ENCODE results near the gene REM2. TPM values are rescaled to one million over a fixed set of nuclear protein-coding genes. Genes with fewer than 3 reads are reported as not detected.
"Not testable (repeated sequence)": the region's sequence is repeated elsewhere in the genome, so short reads cannot be mapped to it uniquely, and the experiment has no call there.

Gene REM2
- total RNA-seq, 2 donors from 2014 or later: 0.77 to 1.2 TPM

DNA sequence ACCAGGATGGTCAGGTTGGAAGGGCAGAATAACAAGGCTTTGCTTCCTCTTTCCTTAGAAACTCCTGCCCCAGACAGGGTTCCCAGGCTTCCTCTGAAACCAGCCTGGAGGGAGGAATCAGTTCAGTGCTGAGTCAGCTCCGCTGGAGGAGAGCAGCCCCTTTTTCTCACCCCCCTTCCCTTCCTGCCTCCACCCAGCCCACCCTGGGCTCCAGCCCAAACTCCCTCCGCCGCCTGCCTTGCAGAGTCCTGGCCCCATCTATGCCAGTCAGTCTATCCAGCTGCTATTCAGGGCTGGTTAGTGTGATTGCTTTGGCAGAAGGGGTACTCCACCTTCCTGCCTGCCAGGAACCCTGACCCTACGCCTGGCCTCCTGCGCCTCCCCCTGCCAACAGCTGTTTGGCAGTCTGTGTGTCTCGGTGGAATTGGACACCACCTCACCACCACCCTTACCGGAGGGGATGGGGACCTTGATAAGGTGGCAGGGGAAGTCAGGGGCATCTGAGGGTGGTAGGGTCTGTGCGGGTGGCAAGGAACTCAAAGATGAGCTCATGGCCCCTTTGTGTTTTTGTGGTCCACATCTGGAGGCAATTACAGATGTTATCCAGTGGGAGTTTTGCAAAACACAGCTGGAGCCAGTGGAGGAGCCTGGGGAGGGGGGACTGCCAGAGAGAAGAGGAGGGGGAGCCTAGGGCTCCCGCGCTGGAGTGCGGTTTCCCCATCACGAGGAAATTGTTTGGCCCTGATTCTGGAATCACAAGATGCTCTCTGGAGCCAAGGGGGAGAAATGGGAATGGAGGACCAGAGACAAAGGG lies 34.5 kb upstream of the REM2 start:
- Histone ChIP-seq H3K27ac (ENCODE audit: low read depth, low read length) (peak overlapping the region; percentile 51), H3K9ac (ENCODE audit: extremely low read depth, low read length, poor library complexity, severe bottlenecking) (no peak overlapping the region), H3K4me3 (ENCODE audit: low read length) (no peak overlapping the region), H3K36me3 (ENCODE audit: control insufficient read depth, insufficient read depth, low read length) (peaks cover 23% of the 10 kb centered on the region), H3K9me3 (ENCODE audit: control insufficient read depth, low read length) (no peaks in the 10 kb centered on the region), H3K4me1 (ENCODE audit: control insufficient read depth, insufficient read depth, low read length) (peaks cover 3% of the 10 kb centered on the region), H3K27me3 (ENCODE audit: control insufficient read depth, insufficient read depth, low read length, poor library complexity, severe bottlenecking) (no peaks in the 10 kb centered on the region)
- DNase-seq: peak; percentile 69
- 67 to 79% methylated on average over 2 to 12 of the region's 12 CpGs for WGBS, 2 experiments (ENCODE audit: insufficient coverage in 1 of 2, insufficient read length in 1 of 2)
- H3K4me3 Mint-ChIP-seq: no peak overlapping the region
- peaks cover 29% of the 10 kb centered on the region for H3K36me3 Mint-ChIP-seq (ENCODE audit: low read depth)
- H3K27ac Mint-ChIP-seq: peak overlapping the region; percentile 61
- H3K27me3 Mint-ChIP-seq (ENCODE audit: insufficient read depth): no peaks in the 10 kb centered on the region
- H3K4me1 Mint-ChIP-seq: peaks cover 22% of the 10 kb centered on the region
- H3K9me3 Mint-ChIP-seq: no peaks in the 10 kb centered on the region
- TF ChIP-seq, protein P1, sequence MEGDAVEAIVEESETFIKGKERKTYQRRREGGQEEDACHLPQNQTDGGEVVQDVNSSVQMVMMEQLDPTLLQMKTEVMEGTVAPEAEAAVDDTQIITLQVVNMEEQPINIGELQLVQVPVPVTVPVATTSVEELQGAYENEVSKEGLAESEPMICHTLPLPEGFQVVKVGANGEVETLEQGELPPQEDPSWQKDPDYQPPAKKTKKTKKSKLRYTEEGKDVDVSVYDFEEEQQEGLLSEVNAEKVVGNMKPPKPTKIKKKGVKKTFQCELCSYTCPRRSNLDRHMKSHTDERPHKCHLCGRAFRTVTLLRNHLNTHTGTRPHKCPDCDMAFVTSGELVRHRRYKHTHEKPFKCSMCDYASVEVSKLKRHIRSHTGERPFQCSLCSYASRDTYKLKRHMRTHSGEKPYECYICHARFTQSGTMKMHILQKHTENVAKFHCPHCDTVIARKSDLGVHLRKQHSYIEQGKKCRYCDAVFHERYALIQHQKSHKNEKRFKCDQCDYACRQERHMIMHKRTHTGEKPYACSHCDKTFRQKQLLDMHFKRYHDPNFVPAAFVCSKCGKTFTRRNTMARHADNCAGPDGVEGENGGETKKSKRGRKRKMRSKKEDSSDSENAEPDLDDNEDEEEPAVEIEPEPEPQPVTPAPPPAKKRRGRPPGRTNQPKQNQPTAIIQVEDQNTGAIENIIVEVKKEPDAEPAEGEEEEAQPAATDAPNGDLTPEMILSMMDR (conservative IDR thresholded peaks at IDR 0.05): no peak

DNA sequence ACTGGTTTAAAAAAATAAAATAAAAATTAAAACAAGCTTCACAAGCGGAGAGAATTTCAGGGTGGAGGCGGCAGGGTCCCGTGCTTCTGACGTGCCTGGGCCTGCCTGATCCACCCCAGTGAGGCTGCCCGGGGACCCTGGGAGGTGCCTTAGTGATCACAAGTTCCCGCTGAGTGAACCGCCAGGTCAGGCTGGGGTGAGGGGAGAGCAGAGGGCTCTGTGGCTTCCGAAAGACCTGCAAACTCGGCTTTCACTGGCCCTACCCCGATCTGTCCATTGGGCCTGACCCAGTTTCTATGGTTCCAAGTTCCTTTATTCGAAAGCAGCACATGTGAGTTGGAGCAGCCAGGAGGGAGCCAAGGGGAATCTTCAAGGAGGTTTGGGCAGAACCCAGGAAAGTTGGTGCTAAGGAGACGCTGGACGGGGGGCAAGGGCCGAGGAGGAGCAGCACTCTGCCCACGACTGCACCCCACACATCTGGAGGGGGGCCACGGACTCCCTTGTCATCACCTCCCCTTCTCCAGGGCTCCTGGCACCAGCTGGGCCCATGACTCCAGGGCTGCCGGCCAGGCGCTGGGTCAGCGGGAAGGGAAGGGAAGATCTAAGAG lies 33.7 kb upstream of the REM2 start:
- no peak overlapping the region for H3K27ac Mint-ChIP-seq
- no peaks in the 10 kb centered on the region for H3K27me3 Mint-ChIP-seq (ENCODE audit: insufficient read depth)
- peaks cover 21% of the 10 kb centered on the region for H3K36me3 Mint-ChIP-seq (ENCODE audit: low read depth)
- TF ChIP-seq, protein P1 (conservative IDR thresholded peaks at IDR 0.05): no peak
- no peaks in the 10 kb centered on the region for H3K9me3 ChIP-seq (ENCODE audit: control insufficient read depth, low read length)
- no peaks in the 10 kb centered on the region for H3K27me3 ChIP-seq (ENCODE audit: control insufficient read depth, insufficient read depth, low read length, poor library complexity, severe bottlenecking)
- H3K4me1 Mint-ChIP-seq: peaks cover 22% of the 10 kb centered on the region
- H3K27ac ChIP-seq (ENCODE audit: low read depth, low read length): no peak overlapping the region
- peaks cover 3% of the 10 kb centered on the region for H3K4me1 ChIP-seq (ENCODE audit: control insufficient read depth, insufficient read depth, low read length)
- peak; percentile 66 for DNase-seq
- WGBS, 2 experiments (ENCODE audit: insufficient coverage in 1 of 2, insufficient read length in 1 of 2): 85 to 90% methylated on average over 8 to 16 of the region's 19 CpGs
- H3K36me3 ChIP-seq (ENCODE audit: control insufficient read depth, insufficient read depth, low read length): peaks cover 19% of the 10 kb centered on the region
- no peak overlapping the region for H3K4me3 ChIP-seq (ENCODE audit: low read length)
- H3K4me3 Mint-ChIP-seq: no peak overlapping the region
- no peaks in the 10 kb centered on the region for H3K9me3 Mint-ChIP-seq
- no peak overlapping the region for H3K9ac ChIP-seq (ENCODE audit: extremely low read depth, low read length, poor library complexity, severe bottlenecking)

DNA sequence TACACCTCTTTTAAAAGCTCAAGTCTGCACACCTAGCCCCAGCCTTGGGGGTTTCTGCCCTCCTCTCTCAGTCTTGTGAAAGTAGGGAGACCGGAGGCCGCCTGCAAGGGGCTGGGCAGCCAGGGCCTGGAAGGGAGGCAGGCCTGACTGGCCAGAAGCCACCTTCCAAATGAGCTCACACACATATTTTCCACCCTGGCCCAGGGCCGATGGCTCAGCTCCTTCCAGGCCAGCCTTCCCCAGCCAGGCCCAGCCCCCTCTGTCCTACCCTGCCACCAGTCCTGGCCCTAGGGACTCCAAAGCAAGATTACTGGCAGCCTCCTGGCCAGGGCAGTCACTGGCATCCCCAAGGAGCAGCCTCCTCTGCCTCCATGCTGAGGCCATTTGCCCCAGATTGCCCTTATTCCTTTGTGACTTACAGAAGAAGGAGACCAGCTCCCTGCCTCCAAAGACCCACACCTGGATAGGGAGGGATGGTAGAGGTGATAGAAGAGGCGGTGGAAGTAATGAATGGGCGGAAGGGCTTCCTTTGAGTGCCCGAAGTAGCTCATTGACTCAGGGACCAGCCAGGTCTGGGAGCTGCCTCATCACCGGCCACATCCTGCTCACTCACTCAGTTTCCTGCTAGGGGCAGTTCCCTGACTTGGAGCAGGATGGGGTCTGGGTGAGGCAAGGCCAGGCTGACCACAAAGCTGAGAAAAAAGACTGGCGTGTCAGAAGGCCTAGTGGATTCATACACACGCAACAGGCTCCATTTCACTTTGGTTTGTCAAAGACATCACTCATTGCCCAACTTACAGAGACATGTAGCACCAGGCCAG lies 31.9 kb upstream of the REM2 start:
- DNase-seq: no peak
- Mint-ChIP-seq H3K27me3 (ENCODE audit: insufficient read depth) (no peaks in the 10 kb centered on the region), H3K4me3 (no peak overlapping the region), H3K4me1 (peaks cover 22% of the 10 kb centered on the region), H3K27ac (no peak overlapping the region), H3K36me3 (ENCODE audit: low read depth) (peaks cover 3% of the 10 kb centered on the region), H3K9me3 (no peaks in the 10 kb centered on the region)
- no peaks in the 10 kb centered on the region for H3K27me3 ChIP-seq (ENCODE audit: control insufficient read depth, insufficient read depth, low read length, poor library complexity, severe bottlenecking)
- WGBS, 2 experiments (ENCODE audit: insufficient coverage in 1 of 2, insufficient read length in 1 of 2): 94 to 100% methylated on average over 5 to 9 of the region's 9 CpGs
- peaks cover 6% of the 10 kb centered on the region for H3K36me3 ChIP-seq (ENCODE audit: control insufficient read depth, insufficient read depth, low read length)
- H3K9ac ChIP-seq (ENCODE audit: extremely low read depth, low read length, poor library complexity, severe bottlenecking): no peak overlapping the region
- H3K4me1 ChIP-seq (ENCODE audit: control insufficient read depth, insufficient read depth, low read length): peaks cover 3% of the 10 kb centered on the region
- TF ChIP-seq, protein P1 (conservative IDR thresholded peaks at IDR 0.05): no peak
- H3K4me3 ChIP-seq (ENCODE audit: low read length): no peak overlapping the region
- H3K27ac ChIP-seq (ENCODE audit: low read depth, low read length): no peak overlapping the region
- no peaks in the 10 kb centered on the region for H3K9me3 ChIP-seq (ENCODE audit: control insufficient read depth, low read length)

DNA sequence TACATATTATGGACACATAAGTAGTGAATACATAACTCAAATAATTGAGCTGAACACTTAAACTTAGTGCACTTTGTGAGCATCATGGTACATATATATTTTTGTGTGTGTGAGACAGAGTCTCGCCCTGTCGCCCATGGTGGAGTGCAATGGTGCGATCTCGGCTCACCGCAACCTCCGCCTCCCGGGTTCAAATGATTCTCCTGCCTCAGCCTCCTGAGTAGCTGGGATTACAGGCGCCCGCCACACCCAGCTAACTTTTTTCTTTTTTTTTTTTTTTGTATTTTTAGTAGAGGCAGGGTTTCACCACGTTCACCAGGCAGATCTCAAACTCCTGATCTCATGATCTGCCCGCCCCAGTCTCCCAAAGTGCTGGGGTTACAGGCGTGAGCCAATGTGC lies 30.8 kb upstream of the REM2 start:
- WGBS, 2 experiments (ENCODE audit: insufficient coverage in 1 of 2, insufficient read length in 1 of 2): 89 to 90% methylated on average over 3 to 10 of the region's 12 CpGs

More for the DNA sequence above, 30.8 kb upstream of the REM2 start:
- not testable (repeated sequence) for H3K9ac ChIP-seq (ENCODE audit: extremely low read depth, low read length, poor library complexity, severe bottlenecking); H3K27ac ChIP-seq (ENCODE audit: low read depth, low read length); H3K4me3 Mint-ChIP-seq; H3K9me3 ChIP-seq (ENCODE audit: control insufficient read depth, low read length); DNase-seq; H3K4me1 ChIP-seq (ENCODE audit: control insufficient read depth, insufficient read depth, low read length); H3K36me3 ChIP-seq (ENCODE audit: control insufficient read depth, insufficient read depth, low read length); H3K36me3 Mint-ChIP-seq (ENCODE audit: low read depth); H3K27ac Mint-ChIP-seq; H3K4me3 ChIP-seq (ENCODE audit: low read length); H3K9me3 Mint-ChIP-seq; H3K27me3 Mint-ChIP-seq (ENCODE audit: insufficient read depth); H3K27me3 ChIP-seq (ENCODE audit: control insufficient read depth, insufficient read depth, low read length, poor library complexity, severe bottlenecking)
- peaks cover 22% of the 10 kb centered on the region for H3K4me1 Mint-ChIP-seq
